AG04450 (cell line): ENCODE data around the gene EPN1. TPM values are rescaled to one million over a fixed set of nuclear protein-coding genes. Genes with fewer than 3 reads are reported as not detected.
"Not testable (repeated sequence)": the region's sequence is repeated elsewhere in the genome, so short reads cannot be mapped to it uniquely, and the experiment has no call there.

ENCODE experiments used
- CTCF ChIA-PET: fragments of 300-600, 350-600 bp; formaldehyde crosslinking; extraction: SDS; loops from one replicate; lab custom pipeline; 2022; ENCODE audit warnings: antibody characterized with exemption, inconsistent platforms; lab: Charles Lee
- POLR2A ChIA-PET: fragments of 350-600 bp; formaldehyde crosslinking; extraction: SDS; loops from one replicate; lab custom pipeline; 2021; ENCODE audit warnings: antibody characterized with exemption, inconsistent platforms; lab: Yijun Ruan, JAX
- DNase-seq: peaks from one replicate; pipeline ENCODE4 v3.0.0-alpha.2; 2011; ENCODE audit warnings: low read depth, low spot score
- H3K27ac ChIP-seq: one replicate; pipeline ENCODE4 v1.5.1; 2012; ENCODE audit warnings: low read depth, low read length, control low read depth
- H3K27me3 ChIP-seq: one replicate; pipeline ENCODE4 v1.6.0; 2012; ENCODE audit warnings: low read length; ENCODE audit not compliant: control insufficient read depth, insufficient read depth
- H3K4me3 ChIP-seq: 2 replicates; pipeline ENCODE4 v1.5.1; 2011; ENCODE audit warnings: mild to moderate bottlenecking, low read depth, low read length, control low read depth
- H3K9me3 ChIP-seq: 2 replicates; pipeline ENCODE4 v1.5.1; 2012; ENCODE audit warnings: low read length; ENCODE audit not compliant: control insufficient read depth, insufficient read depth
- CTCF ChIP-seq: IDR thresholded peaks from 2 replicates; pipeline ENCODE4 v1.5.1; 2011; ENCODE audit warnings: low read depth, low read length, control low read depth, inconsistent platforms
- polyA plus RNA-seq: library from polyadenylated mRNA; depleted of rRNA; stranded (reverse); fragments of >200 nt; gene quantifications from 2 replicates; pipeline ENCODE4 v1.2.3, GENCODE V29; 2011

The EPN1 gene
- polyA plus RNA-seq, 1 experiment = 32.1 TPM

GRCh38 chr19:55705972-55706371 lies 30.9 kb downstream of the EPN1 start:
- Histone ChIP-seq H3K27me3 (no peaks in the 10 kb centered on the region), H3K4me3 (no peak overlapping the region), H3K9me3 (peaks cover 21% of the 10 kb centered on the region), H3K27ac (no peak overlapping the region)
- no peak for DNase-seq
- ChIA-PET POLR2A (interaction anchor here (0.6 kb wide), 1 partner anchor 619 kb away, joined by 3 read pairs; no protein-coding TSS in a partner anchor), CTCF (interaction anchor here (0.7 to 1.1 kb wide), 2 partner anchors 34 to 227 kb away, joined by 3 to 4 read pairs; no protein-coding TSS in a partner anchor)
- TF ChIP-seq CTCF = no peak

GRCh38 chr19:55711719-55712118 lies 36.7 kb downstream of the EPN1 start:
- Histone ChIP-seq H3K27me3 (no peaks in the 10 kb centered on the region), H3K4me3 (no peak overlapping the region), H3K9me3 (peaks cover 18% of the 10 kb centered on the region), H3K27ac (no peak overlapping the region)
- ChIA-PET CTCF (no interaction called here), POLR2A (no interaction called here)
- no peak for TF ChIP-seq CTCF
- DNase-seq = no peak

- CTCF ChIA-PET = no interaction called here
- no peak overlapping the region for H3K4me3 ChIP-seq
- peaks cover 18% of the 10 kb centered on the region for H3K9me3 ChIP-seq
- DNase-seq = no peak
- POLR2A ChIA-PET = no interaction called here
- no peaks in the 10 kb centered on the region for H3K27me3 ChIP-seq
- no peak overlapping the region for H3K27ac ChIP-seq
- TF ChIP-seq CTCF = no peak
These were observed 38.0 kb downstream of the EPN1 start for GRCh38 chr19:55712804-55713631.

- POLR2A ChIA-PET = no interaction called here
- CTCF ChIA-PET = no interaction called here
- TF ChIP-seq CTCF = no peak
- Histone ChIP-seq H3K9me3 (peaks cover 18% of the 10 kb centered on the region), H3K4me3 (no peak overlapping the region), H3K27ac (no peak overlapping the region), H3K27me3 (no peaks in the 10 kb centered on the region)
- no peak for DNase-seq
These were observed 41.5 kb downstream of the EPN1 start for GRCh38 chr19:55716531-55716930.

- no peak for DNase-seq
- Histone ChIP-seq H3K4me3 (no peak overlapping the region), H3K27me3 (no peaks in the 10 kb centered on the region), H3K27ac (no peak overlapping the region), H3K9me3 (peaks cover 13% of the 10 kb centered on the region; the same call in 1 of the 2 replicates)
- ChIA-PET CTCF (no interaction called here), POLR2A (no interaction called here)
- no peak for TF ChIP-seq CTCF
These were observed 42.2 kb downstream of the EPN1 start for GRCh38 chr19:55717251-55717650.

- H3K9me3 ChIP-seq = peaks cover 13% of the 10 kb centered on the region; the same call in 1 of the 2 replicates
- H3K27ac ChIP-seq, DNase-seq, CTCF ChIA-PET, H3K27me3 ChIP-seq, H3K4me3 ChIP-seq, POLR2A ChIA-PET: not testable (repeated sequence)
These were observed 43.1 kb downstream of the EPN1 start for GRCh38 chr19:55717879-55718711.
